CD4-positive, alpha-beta T cell treated with Interleukin-6 at 100 ng/mL for 8 hours (primary cell): ENCODE data around the gene SLC35F6.
"Not testable (repeated sequence)": the region's sequence is repeated elsewhere in the genome, so short reads cannot be mapped to it uniquely, and the experiment has no call there.

ENCODE experiments used
- DNase-seq: peaks from one replicate; pipeline ENCODE4 v3.0.0-alpha.2; 2020; ENCODE audit warnings: mixed read lengths, low spot score

Gene SLC35F6

GRCh38 chr2:26756337-26756736, 7.7 kb upstream of the SLC35F6 start:
- no peak for DNase-seq

- DNase-seq = no peak
Measured at GRCh38 chr2:26757873-26758789, 6.0 kb upstream of the SLC35F6 start.

- DNase-seq = no peak
Measured at GRCh38 chr2:26758790-26759321, 5.2 kb upstream of the SLC35F6 start.

GRCh38 chr2:26759845-26760244, 4.2 kb upstream of the SLC35F6 start:
- no peak for DNase-seq

GRCh38 chr2:26760991-26761390, 3.1 kb upstream of the SLC35F6 start:
- DNase-seq = not testable (repeated sequence)

- DNase-seq = no peak
Measured at GRCh38 chr2:26763019-26763418, 1.1 kb upstream of the SLC35F6 start.

- no peak for DNase-seq
Measured at GRCh38 chr2:26764906-26765305, 822 bp downstream of the SLC35F6 start.

GRCh38 chr2:26765475-26766200, 1.6 kb downstream of the SLC35F6 start:
- DNase-seq = no peak

- DNase-seq = no peak
Measured at GRCh38 chr2:26767129-26767528, 3.0 kb downstream of the SLC35F6 start.

GRCh38 chr2:26767894-26768487, 3.9 kb downstream of the SLC35F6 start:
- DNase-seq = no peak

- DNase-seq = no peak
Measured at GRCh38 chr2:26768759-26769088, 4.6 kb downstream of the SLC35F6 start.

- DNase-seq = no peak
Measured at GRCh38 chr2:26769089-26769761, 5.1 kb downstream of the SLC35F6 start.

GRCh38 chr2:26770986-26771586, 7.0 kb downstream of the SLC35F6 start:
- no peak for DNase-seq

GRCh38 chr2:26772064-26773001, 8.2 kb downstream of the SLC35F6 start:
- DNase-seq = peak; percentile 47

GRCh38 chr2:26776195-26776800, 12.2 kb downstream of the SLC35F6 start:
- no peak for DNase-seq

GRCh38 chr2:26778098-26778497, 14.0 kb downstream of the SLC35F6 start:
- DNase-seq = no peak

- DNase-seq = no peak
Measured at GRCh38 chr2:26778507-26778906, 14.4 kb downstream of the SLC35F6 start.

- no peak for DNase-seq
Measured at GRCh38 chr2:26780203-26780760, 16.2 kb downstream of the SLC35F6 start.

- DNase-seq = no peak
Measured at GRCh38 chr2:26782876-26783704, 19.0 kb downstream of the SLC35F6 start.
